H1 (cell line): Measurements from ENCODE around the gene CCDC73. TPM values are rescaled to one million over a fixed set of nuclear protein-coding genes. Genes with fewer than 3 reads are reported as not detected.

Experiments used
- CHD7 ChIP-seq: fragments of 300-600 bp; sonication (generic); IDR thresholded peaks from 2 replicates; pipeline ENCODE4 v1.7.1; 2012; ENCODE audit warnings: low read length, moderate library complexity, mild to moderate bottlenecking, inconsistent platforms; ENCODE audit not compliant: insufficient replicate concordance
- EGR1 ChIP-seq: IDR thresholded peaks from 2 replicates; pipeline ENCODE4 v1.6.1; 2011; ENCODE audit warnings: low read depth, low read length, borderline replicate concordance
- RAD21 ChIP-seq, 2 experiments: IDR thresholded peaks in 1 of 2; conservative IDR thresholded peaks in 1 of 2; 2 replicates each; pipeline ENCODE4 v1.6.1; 2011; ENCODE audit warnings: low read depth in 2 of 2, low read length in 2 of 2, improper control_type of control experiment in 1 of 2, inconsistent platforms in 1 of 2, mild to moderate bottlenecking in 1 of 2, moderate library complexity in 1 of 2
- RNF2 ChIP-seq: fragments of 200-900, 300-1000 bp; sonication (generic); IDR thresholded peaks from 2 replicates; pipeline ENCODE4 v1.7.1; 2016; ENCODE audit warnings: borderline replicate concordance, low read depth, mild to moderate bottlenecking, antibody characterized with exemption, low read length; ENCODE audit not compliant: poor library complexity, severe bottlenecking; ENCODE audit errors: missing control alignments
- polyA plus RNA-seq, 7 experiments: library from polyadenylated mRNA; depleted of rRNA in 3 of 7; stranded (reverse) in 5 of 7; unstranded in 2 of 7; fragments of >200 nt in 5 of 7; fragments of 200-250 nt in 2 of 7; gene quantifications; 1 replicate in 5 of 7; 2 replicates in 1 of 7; 4 replicates in 1 of 7; pipeline versions ENCODE4 v1.2.1 to v1.2.3, GENCODE V29; 2011 to 2013; ENCODE audit warnings: missing spikeins in 2 of 7, mixed read lengths in 2 of 7
- total RNA-seq: library from RNA; stranded (reverse); fragmentation: NEBNext Ultra II Directional; extraction: Animal tissue kit (Norgen Biotek cat#: 25700); gene quantifications from 2 replicates; pipeline ENCODE4 v1.2.1, GENCODE V29; 2021
- TF ChIP-seq, protein P1 (sequence below): IDR thresholded peaks from 2 replicates; pipeline ENCODE4 v1.6.1; 2012; ENCODE audit warnings: inconsistent platforms

Gene CCDC73
- total and polyA plus RNA-seq, 2 of the 8 experiments (the other 6 are each of a cell fraction or from before 2014, with no cell fraction given) = not detected

- no peak for TF ChIP-seq CHD7
- TF ChIP-seq RNF2 = no peak
- TF ChIP-seq RAD21 (IDR thresholded peaks at IDR 0.05 in 1 of 2, conservative IDR thresholded peaks at IDR 0.05 in 1 of 2; ENCODE audit: low read depth in 2 of 2, low read length in 2 of 2) = no peak
- TF ChIP-seq EGR1 = no peak
- TF ChIP-seq, protein P1, sequence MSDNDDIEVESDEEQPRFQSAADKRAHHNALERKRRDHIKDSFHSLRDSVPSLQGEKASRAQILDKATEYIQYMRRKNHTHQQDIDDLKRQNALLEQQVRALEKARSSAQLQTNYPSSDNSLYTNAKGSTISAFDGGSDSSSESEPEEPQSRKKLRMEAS = no peak
Observed at GRCh38 chr11:32574421-32574820, 220.0 kb downstream of the CCDC73 start (continued).
